Measurements from ENCODE around the gene PAM16. TPM values are rescaled to one million over a fixed set of nuclear protein-coding genes. Genes with fewer than 3 reads are reported as not detected.

PAM16 gene
- total RNA-seq, 3 donors from 2014 or later (not counting 1 experiment from before 2014, with no cell fraction given) = 29.4 to 42.7 (median 39.0) TPM

GRCh38 chr16:4381072-4381934, 30.2 kb upstream of the PAM16 start:
- Histone ChIP-seq H3K36me3 (ENCODE audit: control insufficient read depth, insufficient read depth, low read length) (peaks cover 53% of the 10 kb centered on the region), H3K9me3 (ENCODE audit: control insufficient read depth, insufficient read depth, low read length) (no peaks in the 10 kb centered on the region), H3K27me3 (ENCODE audit: control insufficient read depth, insufficient read depth, low read length) (no peaks in the 10 kb centered on the region), H3K4me1 (ENCODE audit: control insufficient read depth, insufficient read depth, low read length) (no peaks in the 10 kb centered on the region), H3K27ac (ENCODE audit: low read length) (no peak overlapping the region), H3K4me3 (ENCODE audit: low read length) (no peak overlapping the region)
- no peaks in the 10 kb centered on the region for H3K9me3 Mint-ChIP-seq
- H3K4me3 Mint-ChIP-seq = no peak overlapping the region
- H3K27ac Mint-ChIP-seq = peak overlapping the region; percentile 43 to 53
- TF ChIP-seq CTCF (IDR thresholded peaks at IDR 0.05) = no peak
- ATAC-seq (no peak), DNase-seq (no peak)
- no peaks in the 10 kb centered on the region for H3K36me3 Mint-ChIP-seq
- H3K4me1 Mint-ChIP-seq = peaks cover 0 to 28% of the 10 kb centered on the region in 2 donors
- H3K27me3 Mint-ChIP-seq (ENCODE audit: low read depth in 2 of 2) = no peaks in the 10 kb centered on the region
- intact Hi-C loops (cut with micrococcal nuclease) = no loop called here
- WGBS (ENCODE audit: insufficient coverage) = 96% methylated on average over 59 of the region's 59 CpGs

GRCh38 chr16:4380119-4381063, 29.3 kb upstream of the PAM16 start:
- Histone ChIP-seq H3K27ac (ENCODE audit: low read length) (no peak overlapping the region), H3K36me3 (ENCODE audit: control insufficient read depth, insufficient read depth, low read length) (peaks cover 44% of the 10 kb centered on the region), H3K27me3 (ENCODE audit: control insufficient read depth, insufficient read depth, low read length) (no peaks in the 10 kb centered on the region), H3K4me1 (ENCODE audit: control insufficient read depth, insufficient read depth, low read length) (no peaks in the 10 kb centered on the region), H3K9me3 (ENCODE audit: control insufficient read depth, insufficient read depth, low read length) (no peaks in the 10 kb centered on the region), H3K4me3 (ENCODE audit: low read length) (no peak overlapping the region)
- Mint-ChIP-seq H3K36me3 (no peaks in the 10 kb centered on the region), H3K4me3 (peak overlapping the region; percentile 45), H3K27ac (peak overlapping the region; percentile 38 to 53), H3K9me3 (no peaks in the 10 kb centered on the region), H3K27me3 (ENCODE audit: low read depth in 2 of 2) (no peaks in the 10 kb centered on the region), H3K4me1 (peaks cover 0 to 25% of the 10 kb centered on the region in 2 donors)
- TF ChIP-seq CTCF (IDR thresholded peaks at IDR 0.05) = no peak
- DNase-seq = no peak
- intact Hi-C loops (cut with micrococcal nuclease) = no loop called here
- no peak for ATAC-seq
- WGBS (ENCODE audit: insufficient coverage) = 97% methylated on average over 26 of the region's 26 CpGs

- H3K4me3 Mint-ChIP-seq = no peak overlapping the region
- no peaks in the 10 kb centered on the region for H3K36me3 Mint-ChIP-seq
- H3K4me3 ChIP-seq (ENCODE audit: low read length) = no peak overlapping the region
- H3K27me3 ChIP-seq (ENCODE audit: control insufficient read depth, insufficient read depth, low read length) = no peaks in the 10 kb centered on the region
- intact Hi-C loops (cut with micrococcal nuclease) = no loop called here
- no peaks in the 10 kb centered on the region for H3K9me3 Mint-ChIP-seq
- no peaks in the 10 kb centered on the region for H3K4me1 ChIP-seq (ENCODE audit: control insufficient read depth, insufficient read depth, low read length)
- H3K36me3 ChIP-seq (ENCODE audit: control insufficient read depth, insufficient read depth, low read length) = peaks cover 33% of the 10 kb centered on the region
- ATAC-seq (no peak), DNase-seq (no peak)
- H3K27me3 Mint-ChIP-seq (ENCODE audit: low read depth in 2 of 2) = no peaks in the 10 kb centered on the region
- TF ChIP-seq CTCF (IDR thresholded peaks at IDR 0.05) = no peak
- no peaks in the 10 kb centered on the region for H3K9me3 ChIP-seq (ENCODE audit: control insufficient read depth, insufficient read depth, low read length)
- H3K27ac Mint-ChIP-seq = peak overlapping the region in 1 of 2 donors; percentile 18
- H3K4me1 Mint-ChIP-seq = peaks cover 0 to 24% of the 10 kb centered on the region in 2 donors
- no peak overlapping the region for H3K27ac ChIP-seq (ENCODE audit: low read length)
- WGBS (ENCODE audit: insufficient coverage) = 97% methylated on average over 21 of the region's 21 CpGs
Measured at GRCh38 chr16:4378999-4379690, 28.0 kb upstream of the PAM16 start.
